GM12875 (cell line): ENCODE results near the gene SGCD.

Experiments
- H3K4me3 ChIP-seq: one replicate; pipeline ENCODE4 v1.5.1; 2011; ENCODE audit warnings: low read depth, low read length, control low read depth
- TF ChIP-seq, protein P1 (sequence below): IDR thresholded peaks from 2 replicates; pipeline ENCODE4 v1.5.1; 2011; ENCODE audit warnings: low read depth, mild to moderate bottlenecking, control low read depth, inconsistent platforms, low read length, moderate library complexity, borderline replicate concordance; ENCODE audit not compliant: insufficient read depth

Gene SGCD

DNA sequence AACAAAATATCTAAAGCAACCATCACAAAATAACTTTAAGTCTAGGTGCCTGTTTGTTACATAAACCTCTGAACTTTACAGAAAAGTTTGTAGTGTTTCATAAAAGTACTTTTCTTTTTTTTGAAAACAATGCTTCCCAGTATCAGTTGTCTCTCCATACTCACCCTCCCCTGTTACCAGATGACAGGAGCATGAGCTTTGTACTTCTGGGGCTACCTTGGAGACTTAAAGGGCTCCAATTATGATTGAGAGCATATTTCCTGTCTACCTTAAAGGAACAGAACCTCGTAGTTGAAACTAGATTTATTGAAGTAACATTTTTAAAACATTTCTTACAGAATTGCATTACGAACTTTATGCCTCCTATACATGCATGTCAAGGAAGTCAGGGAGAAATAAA lies 467.7 kb downstream of the SGCD start:
- no peak overlapping the region for H3K4me3 ChIP-seq
- TF ChIP-seq, protein P1, sequence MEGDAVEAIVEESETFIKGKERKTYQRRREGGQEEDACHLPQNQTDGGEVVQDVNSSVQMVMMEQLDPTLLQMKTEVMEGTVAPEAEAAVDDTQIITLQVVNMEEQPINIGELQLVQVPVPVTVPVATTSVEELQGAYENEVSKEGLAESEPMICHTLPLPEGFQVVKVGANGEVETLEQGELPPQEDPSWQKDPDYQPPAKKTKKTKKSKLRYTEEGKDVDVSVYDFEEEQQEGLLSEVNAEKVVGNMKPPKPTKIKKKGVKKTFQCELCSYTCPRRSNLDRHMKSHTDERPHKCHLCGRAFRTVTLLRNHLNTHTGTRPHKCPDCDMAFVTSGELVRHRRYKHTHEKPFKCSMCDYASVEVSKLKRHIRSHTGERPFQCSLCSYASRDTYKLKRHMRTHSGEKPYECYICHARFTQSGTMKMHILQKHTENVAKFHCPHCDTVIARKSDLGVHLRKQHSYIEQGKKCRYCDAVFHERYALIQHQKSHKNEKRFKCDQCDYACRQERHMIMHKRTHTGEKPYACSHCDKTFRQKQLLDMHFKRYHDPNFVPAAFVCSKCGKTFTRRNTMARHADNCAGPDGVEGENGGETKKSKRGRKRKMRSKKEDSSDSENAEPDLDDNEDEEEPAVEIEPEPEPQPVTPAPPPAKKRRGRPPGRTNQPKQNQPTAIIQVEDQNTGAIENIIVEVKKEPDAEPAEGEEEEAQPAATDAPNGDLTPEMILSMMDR: no peak

DNA sequence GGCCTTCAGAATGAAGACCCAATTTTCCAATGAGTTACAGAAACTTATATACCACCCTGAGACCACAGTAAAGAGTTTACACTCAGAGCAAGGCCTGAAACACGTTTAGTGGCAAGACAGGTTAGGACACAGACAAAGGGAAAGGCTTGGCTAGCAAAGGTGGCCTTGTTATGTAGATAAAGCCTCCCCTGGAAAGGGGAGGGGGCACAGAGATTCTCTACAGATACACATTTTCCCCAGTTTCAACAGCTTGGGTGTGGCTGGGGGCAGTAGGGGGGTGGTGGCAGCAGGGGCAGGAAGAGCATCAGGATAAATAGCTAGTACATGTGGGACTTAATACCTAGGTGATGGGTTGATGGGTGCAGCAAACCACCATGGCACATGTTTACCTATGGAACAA lies 471.2 kb downstream of the SGCD start:
- TF ChIP-seq, protein P1: no peak
- no peak overlapping the region for H3K4me3 ChIP-seq

DNA sequence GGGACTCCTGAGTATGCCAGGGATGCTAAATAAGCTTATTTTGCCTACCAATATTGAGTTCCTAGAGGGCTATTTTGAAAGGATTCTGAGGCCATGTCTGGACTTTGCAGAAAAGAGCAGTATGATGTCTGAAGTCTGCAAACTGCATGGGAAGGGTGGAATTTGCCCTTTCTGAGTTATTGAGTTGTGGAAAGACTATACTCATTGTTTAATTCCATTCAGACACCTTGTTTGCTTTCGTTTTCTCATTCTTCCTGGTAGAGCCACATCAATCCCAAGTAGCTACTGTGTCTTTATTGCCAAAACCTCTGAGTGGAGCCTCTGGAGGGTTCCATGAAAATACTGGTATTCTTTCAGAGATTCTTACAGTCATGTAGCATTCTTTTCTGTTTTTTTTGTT lies 472.2 kb downstream of the SGCD start:
- no peak overlapping the region for H3K4me3 ChIP-seq
- TF ChIP-seq, protein P1: no peak

DNA sequence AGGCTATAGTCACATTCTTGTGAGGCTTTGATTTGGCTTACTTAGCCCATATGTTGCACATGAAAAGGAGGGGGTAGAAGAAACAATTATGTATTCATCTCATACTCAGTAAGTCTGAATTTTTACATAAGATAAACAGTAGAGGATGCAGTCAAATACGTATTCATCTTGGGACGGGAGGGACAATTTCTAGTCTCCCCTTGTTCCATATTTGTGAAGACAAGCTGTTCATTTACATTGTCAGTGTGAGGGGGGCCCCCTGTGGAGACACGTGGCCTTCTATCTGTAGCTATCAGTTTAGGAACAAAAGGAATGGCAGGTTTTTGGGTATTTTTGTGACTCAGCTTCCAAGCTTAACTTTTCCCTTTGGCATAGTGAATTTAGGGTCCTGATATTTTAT lies 474.0 kb downstream of the SGCD start:
- H3K4me3 ChIP-seq: no peak overlapping the region
- TF ChIP-seq, protein P1: no peak

DNA sequence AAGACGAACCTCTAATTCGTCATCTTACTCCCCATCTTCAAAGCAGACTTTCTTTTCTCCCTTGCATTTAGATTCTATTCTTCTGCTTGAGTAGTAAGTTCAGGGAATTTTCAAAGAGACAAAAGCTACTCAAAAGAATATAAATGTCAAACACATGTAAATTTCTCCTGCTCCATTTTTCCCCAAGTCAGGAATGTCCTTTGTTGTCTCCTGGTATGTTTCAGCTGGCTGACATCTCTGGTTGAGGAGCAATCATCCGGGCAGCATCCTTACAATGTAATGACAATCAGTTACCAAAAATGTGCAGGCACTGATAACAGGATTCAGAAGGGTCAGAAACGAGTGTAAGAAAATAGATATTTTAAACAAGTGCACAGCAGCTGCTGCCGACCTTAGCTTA lies 475.5 kb downstream of the SGCD start:
- TF ChIP-seq, protein P1: no peak

DNA sequence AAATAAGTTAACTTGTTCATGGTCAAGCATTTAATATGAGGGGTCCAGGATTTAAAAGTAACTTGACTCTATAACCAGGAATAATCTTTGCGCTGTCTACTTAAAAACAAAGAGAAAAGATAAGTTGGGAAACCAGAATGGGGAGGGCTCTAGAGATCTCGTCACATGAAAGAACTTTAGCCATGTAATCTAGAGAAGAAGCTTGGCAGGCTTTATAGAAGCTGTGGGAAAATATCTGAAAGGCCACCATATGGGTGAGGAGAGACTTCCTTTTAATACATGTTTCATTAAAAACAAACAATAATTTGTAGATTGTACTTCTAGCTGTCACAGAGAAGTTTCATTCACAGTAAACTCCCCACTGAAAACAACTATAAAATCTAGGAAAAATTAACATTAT lies 476.4 kb downstream of the SGCD start:
- TF ChIP-seq, protein P1: no peak
- H3K4me3 ChIP-seq: no peak overlapping the region

More for the DNA sequence above, 475.5 kb downstream of the SGCD start:
- H3K4me3 ChIP-seq: no peak overlapping the region

DNA sequence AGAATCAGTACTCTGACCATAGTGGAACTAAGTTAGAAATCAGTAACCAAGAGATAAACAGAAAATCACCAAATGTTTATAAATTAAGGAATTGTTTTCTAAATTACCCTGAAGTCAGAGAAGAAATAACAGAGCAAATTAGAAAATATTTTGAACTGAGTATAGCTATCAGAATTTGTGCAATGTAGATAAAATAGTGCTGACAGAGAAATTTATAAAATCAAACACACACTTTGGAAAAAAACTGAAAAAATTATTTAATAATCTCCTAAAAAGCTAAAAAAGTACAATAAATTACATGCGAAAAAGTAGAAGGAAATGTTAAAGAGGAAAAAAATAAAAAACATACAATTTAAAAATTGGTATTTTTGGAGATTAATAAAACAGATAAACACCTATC lies 486.0 kb downstream of the SGCD start:
- TF ChIP-seq, protein P1: no peak

More for the DNA sequence above, 486.0 kb downstream of the SGCD start:
- no peak overlapping the region for H3K4me3 ChIP-seq
